IPS-NIHi7 (cell line): ENCODE results near the gene AGBL4.

ENCODE experiments used
- DNase-seq: peaks from one replicate; pipeline ENCODE4 v3.0.0; 2012; ENCODE audit warnings: mixed read lengths; ENCODE audit errors: extremely low spot score

The AGBL4 gene

DNA sequence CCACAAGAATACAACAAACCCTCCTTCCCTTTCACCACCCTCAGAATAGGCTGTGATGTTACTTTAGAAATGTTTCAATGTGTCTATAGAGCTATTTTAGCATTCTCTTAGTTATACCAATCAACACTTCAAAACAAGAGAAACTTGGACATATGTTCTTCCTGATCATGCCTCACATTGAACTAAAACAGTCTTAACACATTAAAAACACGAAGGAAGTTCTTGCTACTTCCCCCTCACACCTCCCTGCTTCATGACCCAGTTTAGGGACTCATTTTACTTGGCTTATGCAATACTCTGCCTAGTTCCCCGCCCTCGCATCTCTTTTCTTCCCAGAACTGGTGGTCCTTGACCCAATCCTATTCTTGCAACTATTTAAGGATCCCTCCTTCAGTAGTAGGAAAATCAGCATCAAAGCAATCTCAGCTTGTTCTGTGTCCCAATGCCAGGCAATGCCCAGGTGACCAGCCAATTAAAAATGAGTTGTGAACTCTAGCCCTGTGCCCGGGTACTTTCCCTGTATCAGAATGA is 838.2 kb downstream of the AGBL4 start:
- no peak for DNase-seq

DNA sequence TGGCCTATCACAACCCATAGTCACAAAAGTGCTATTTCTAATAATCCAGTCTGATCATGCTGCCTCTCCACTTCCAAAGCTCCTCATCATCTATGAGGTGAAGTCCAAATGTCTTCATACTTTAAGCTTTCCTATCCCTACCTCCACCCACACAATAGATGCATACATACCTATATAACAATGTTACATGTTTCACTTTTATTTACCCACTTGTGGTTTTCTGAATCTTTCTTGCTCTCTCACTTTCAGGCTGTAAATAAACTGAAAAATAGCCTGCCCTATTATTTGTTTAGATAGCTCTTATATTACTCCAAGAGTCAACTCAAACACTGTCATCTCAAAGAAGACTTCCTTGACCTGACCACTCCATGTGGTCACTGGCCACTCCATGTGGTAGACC is 840.3 kb downstream of the AGBL4 start:
- no peak for DNase-seq

DNA sequence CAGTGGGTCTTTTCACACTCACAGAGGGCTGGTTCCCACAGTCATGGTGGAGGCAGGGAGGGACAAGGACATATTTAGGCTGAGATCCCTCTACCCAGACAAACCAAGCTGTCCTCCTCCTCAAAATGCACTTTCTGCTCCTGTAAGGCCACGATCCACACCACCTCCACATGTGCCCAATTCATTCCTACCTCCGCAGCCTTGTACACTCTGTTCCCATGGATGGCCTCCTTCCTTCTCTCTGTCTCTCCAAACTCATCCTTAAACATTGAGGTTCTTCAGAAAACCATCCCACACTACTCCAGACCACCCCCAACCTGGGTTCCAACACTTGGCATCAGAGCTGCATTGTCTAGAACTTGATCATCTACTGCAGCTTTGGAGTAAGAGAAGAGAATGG is 842.7 kb downstream of the AGBL4 start:
- no peak for DNase-seq

DNA sequence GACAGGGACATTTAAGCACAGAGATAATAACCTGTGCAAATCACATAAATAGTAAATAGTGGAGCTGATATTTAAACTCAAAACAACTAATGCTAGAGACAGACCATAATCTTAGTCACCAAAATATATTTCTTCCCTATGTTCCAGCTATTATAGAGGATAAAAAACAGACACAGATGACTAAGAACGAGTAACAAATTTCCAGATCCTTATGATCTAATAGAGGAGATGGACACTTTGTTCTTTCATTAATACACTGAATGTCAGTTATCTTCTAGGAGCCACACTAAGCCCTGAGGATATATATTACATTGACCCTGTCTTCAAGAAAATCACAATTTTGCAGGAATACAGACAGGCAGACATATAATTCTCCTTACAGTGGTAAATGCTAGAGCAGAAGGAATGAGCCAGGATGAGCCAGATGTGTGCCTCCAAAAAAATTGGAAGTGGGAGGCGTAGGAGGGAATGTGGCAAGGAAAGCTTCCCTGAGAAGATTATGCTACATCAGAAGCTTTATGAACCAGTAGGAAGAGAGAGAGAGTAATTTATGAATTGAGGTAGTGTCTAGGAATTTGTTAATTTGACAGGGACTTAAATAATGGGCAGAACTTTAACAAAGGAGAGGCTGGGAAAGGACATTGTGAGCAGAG is 851.7 kb downstream of the AGBL4 start:
- DNase-seq = no peak

DNA sequence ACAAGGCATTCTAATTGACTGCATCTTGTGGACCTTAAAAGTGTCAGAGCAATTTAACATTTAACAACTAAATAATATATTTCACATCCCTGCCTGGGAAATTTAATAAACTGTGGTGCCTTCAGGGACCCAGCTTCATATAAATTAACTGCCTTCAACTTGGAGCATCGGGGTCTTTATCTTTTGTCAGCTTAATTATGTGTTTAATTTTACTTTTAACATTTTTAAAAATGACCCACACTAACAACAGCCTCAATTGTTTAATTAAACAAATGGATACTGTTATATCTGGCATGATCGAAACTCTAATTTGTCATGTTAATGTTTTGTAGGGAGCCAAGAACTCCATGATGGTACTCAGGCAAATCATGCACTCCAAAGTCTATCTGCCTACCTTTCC is 857.7 kb downstream of the AGBL4 start:
- DNase-seq = no peak

DNA sequence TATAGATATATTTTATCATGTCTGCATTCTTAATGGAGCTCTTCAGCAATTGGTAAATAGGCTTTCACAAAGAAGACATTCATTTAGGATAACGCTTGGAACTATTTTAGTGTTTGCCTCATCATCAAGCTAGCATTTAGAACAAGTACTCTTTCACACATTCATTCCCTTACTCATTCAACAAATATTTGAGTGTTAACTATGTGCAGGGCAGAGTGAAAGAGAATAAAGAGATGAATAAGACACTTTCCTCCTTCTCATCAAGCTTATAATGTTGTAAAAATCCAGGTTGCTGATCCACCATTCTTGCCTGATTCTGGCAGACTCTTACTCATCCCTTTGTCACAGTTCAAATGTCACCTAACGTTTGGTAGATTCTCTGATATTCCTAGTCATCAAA is 860.7 kb downstream of the AGBL4 start:
- no peak for DNase-seq

DNA sequence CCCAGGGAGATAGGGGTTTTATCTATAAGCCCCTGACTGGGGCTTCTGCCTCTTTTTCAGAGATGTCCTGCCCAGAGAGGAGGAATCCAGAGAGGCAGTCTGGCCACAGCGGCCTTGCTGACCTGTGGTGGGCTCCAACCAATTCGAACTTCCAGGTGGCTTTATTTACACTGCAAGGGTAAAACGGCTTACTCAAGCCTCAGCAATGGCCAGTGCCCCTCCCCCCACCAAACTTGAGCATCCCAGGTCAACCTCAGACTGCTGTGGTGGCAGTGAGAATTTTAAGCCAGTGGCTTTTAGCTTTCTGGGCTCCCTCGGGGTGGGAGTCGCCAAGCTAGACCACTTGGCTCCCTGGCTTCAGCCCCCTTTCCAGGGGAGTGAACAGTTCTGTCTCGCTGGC is 863.1 kb downstream of the AGBL4 start:
- no peak for DNase-seq

DNA sequence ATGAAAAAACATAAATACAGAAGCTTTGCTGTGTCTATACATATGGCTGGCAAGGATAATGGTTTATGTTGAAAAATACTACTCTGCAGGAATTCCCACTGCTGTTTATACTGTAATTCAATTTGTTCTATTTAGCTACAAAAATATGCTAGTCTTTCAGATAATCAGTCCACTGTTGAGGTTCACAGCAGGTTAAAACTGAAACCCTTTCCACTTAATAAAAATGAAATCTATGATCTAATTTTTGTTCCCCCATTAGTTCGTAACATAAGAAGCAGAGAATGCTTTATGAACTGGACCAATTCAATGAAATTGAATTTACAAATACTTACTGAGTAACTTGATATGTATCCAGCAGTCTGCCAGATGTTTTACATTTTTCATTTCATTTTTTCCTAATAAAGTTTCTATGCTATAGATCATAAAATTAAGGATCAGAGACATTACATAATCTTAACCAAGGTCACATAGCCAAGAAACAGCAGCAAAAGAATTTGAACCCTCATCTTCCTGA is 887.0 kb downstream of the AGBL4 start:
- DNase-seq = no peak

DNA sequence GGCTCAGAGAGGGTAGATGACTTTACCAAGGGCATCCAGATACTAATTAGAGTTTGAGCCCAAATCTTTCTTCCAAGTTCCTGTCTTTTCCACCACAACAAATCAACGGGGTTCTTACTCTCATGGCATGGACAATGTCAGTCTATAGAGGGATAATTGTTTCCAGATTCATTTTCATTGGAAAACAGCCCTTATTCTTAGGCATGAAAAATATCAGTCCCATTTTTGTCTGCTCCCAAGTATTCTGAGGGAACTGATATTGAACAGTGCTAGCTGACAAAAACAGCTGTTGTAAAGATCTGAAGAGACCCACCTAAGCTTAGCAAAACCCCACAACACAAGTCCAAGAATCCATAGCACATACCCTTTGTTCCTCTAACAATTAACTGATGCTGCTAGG is 898.0 kb downstream of the AGBL4 start:
- DNase-seq = no peak

DNA sequence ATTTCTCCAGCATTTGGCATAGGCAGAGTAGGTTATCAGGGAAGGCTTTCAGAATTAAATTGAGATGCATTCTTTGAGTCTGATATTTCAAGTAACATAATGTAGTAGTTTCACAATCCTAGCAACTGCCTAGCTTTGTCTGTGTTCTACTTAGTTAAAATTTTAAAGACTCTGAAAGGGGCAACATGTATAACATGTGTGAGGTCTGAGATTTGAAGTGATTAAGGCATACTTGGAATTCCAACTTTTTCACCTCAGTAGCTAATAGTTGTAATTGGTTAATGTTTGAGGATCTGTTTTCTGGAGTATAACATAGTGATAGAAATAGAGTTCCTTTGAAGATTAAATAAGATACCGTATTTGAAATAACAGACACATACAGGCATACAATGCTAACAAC is 911.8 kb downstream of the AGBL4 start:
- no peak for DNase-seq

DNA sequence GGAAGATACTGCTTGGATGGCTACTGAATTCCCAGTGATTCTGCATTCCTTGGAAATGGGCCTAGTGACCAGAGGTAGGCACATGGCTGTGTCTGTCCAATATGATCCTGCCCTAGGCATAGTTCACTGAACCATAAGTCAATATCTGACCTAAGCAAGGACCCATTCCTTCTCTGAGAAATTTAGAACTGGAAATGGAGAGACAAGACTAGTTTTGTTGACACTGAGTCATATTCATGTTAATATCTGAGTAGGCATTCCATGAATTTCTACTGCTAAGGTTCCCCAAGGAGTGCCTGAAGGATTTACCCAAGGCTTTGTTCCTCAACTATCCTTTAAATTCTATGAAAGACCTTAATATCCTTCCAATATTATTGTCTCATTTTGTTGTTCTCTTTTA is 917.3 kb downstream of the AGBL4 start:
- DNase-seq = no peak

DNA sequence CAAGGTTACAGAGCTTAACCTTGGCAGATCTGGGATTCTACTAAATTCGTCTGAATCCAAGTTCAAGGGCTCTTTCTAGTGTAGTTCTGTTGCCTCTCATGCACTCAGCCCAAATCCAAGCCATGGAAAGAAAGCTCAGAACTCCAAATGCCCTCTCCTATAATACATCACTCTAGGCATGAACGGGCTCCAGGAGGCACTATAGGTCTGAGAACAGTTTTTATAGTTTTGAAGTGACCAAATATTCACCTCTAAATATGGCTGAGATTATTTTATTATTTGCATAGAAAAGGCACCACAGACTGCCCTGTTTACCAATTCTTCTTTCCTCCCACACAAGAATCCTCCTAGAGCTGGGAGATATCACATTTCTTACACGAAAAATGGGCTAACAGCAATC is 919.2 kb downstream of the AGBL4 start:
- DNase-seq = no peak

DNA sequence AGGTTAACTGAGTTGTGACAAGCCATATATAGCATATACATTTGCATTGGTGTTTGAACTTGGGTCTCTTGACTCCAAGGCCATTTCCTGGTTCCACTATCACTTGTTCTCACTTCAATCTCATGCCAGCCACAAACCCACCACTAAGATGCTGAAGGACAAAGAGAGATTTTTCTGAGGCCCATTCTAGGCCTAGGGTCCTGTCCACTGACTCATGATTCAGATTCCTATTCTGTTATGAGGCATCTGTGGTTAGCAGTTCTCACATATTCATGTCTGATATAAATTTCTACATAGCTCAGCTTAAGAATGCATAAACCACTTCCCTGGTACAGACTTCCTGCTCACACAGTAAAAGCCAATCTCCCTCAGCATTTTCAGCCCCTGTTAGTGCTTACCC is 921.0 kb downstream of the AGBL4 start:
- DNase-seq = no peak

DNA sequence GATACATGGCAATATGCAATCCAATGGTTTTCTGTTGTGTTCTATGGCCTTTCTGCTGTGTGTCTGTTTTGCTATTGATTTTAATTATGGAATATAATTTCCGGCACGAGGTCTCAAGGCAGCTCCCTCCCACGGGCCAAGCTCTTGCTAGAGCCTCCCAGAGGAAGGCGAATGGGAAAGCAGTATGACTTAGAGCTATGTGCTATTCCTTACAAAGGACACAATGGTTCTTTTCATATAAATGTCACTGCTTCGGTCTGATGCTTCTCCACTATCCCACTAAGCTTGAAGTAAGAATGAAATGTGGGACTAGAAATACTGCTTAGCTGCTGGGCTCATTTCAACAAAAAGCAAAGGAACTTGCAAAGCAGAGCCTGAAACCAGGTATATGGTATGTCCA is 924.9 kb downstream of the AGBL4 start:
- no peak for DNase-seq

DNA sequence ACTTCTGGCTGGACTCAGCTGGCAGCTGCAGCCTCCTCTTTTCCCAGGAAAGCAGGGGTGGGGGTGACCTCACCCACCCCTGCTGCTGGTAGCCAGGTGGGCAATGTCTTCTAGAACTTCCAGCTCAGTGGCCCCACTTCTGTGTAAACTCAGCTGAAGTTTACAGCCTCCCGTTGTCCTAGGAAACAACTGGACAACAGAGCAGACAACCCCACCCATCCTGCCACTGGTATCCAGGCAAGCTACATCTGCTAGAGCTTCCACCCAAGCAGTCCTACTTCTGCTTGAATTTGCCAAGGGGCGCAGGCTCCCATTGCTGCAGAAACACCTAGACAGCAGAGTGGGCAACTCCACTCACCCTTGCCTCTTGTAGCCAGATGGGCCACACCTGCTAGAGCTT is 937.4 kb downstream of the AGBL4 start:
- DNase-seq = no peak

DNA sequence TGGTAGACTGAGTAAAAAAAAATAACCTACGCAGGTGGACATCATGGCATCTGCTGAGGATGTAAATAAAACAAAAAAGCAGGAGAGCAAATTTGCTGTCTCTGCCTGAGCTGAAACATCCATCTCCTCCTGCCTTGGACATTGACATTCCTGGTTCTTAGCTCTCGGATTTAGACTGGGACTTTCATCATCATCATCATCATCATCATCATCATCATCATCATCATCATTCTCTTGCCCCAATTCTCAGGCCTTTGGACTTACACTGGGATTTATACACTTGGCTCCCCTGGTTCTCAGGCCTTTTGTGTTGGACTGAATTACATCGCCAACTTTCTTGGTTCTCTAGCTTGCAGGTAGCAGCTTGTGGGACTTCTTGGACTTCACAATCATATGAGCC is 938.7 kb downstream of the AGBL4 start:
- no peak for DNase-seq

DNA sequence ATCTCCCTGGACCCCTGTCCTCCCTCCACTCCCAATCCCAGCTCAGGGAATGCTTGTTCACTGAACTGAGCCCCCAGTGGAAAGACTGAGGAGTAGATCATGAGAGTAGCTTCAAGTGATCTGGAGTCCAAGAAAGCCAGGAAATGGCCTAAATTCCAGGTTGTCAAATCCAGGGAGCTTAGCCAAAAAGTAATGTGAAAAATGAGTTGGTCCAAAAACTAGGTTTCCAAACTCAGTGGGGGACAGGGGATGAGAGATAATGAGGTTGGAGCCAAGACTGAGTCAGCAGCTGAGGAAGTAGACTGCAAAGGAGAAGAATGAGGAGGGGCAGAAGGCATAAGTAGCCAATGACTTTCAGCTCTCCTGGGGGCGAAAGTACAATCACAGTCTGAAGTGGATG is 963.0 kb downstream of the AGBL4 start:
- no peak for DNase-seq

DNA sequence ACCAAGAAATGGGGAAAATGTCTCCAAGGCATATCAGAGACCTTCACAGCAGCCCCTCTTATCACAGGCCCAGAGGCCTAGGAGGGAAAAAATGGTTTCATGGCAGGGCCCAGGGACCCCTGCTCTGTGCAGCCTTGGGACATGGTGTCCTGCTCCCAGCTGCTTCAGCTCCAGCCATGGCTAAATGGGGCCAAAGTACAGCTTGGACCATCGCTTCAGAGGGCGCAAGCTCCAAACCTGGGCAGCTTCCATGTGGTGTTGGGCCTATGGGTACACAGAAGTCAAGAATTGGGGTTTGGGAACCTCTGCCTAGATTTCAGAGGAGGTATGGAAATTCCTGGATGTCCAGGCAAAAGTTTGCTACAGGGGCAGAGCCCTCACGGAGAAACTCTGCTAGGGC is 964.7 kb downstream of the AGBL4 start:
- DNase-seq = no peak

DNA sequence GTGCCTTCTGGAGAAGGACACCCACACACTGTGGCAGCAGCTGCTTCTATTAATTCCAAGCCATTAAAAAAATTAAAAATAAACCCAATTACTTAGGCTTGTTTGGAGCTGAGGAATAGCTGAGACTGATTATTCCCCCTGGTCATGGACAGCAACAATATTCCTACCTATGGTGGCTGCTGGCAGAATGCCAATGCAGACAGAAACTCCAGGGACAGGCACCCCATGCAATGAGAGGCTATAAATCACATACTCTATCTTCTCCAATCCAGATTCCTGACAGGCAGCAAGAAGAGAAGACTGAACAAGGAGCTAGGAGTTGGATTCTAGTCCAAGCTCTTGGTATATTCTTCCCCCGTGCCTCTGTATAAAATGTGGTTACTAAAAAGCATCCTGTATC is 971.7 kb downstream of the AGBL4 start:
- DNase-seq = no peak

DNA sequence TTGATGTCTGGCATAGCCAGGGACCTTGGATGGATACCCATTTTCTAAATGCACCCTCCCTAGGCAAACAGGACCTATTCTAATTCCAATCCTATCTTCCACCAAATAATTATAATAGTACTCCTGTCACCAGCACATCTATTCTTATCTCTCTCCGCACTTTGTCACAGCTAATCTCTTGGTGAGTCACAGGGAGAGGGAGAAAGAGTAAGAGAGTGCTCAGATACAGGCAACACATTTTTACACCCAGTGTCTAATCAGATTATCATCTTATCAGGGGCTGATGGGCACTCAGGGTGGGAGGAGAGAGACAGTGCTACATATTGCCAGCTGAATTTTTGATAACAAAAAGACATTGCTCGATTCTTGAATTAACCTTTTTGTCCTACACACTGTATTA is 972.1 kb downstream of the AGBL4 start:
- DNase-seq = no peak

DNA sequence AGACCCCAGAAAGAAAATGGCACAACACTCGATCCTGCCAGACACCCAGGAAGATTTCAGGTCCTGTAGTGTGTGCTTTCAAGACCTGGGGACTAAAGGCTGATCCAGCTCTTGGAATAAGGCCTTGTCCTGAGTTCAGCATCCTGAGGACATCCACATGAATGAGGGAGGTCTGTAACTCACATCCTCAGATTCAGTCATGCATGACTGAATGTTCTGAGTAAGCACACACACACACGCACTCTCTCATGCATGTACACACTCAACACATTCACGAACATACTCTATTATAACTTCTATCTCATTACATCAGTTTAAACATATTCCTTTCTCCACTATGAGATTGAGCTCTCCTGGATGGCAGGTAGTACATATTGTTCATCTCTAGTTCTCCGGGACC is 973.7 kb downstream of the AGBL4 start:
- DNase-seq = no peak

DNA sequence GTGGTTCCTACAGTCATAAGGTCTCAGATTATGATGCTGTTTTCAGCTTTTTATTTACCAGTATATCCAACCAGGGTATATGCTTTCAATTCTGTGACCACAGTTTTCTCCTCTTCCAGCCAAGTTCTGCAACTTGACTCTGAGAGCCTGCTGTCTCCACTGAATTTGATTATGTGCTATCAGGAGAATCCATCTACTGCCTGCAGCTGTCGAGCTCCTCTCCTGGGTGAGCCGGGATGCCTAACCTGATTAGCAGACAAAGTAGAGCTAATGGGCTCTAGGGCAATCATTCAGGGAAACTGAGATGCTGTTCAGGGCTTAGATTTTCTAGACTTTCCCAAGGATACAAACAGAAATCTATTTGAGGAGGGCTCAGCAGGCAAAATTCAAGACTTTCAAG is 975.6 kb downstream of the AGBL4 start:
- DNase-seq = peak; percentile 11

DNA sequence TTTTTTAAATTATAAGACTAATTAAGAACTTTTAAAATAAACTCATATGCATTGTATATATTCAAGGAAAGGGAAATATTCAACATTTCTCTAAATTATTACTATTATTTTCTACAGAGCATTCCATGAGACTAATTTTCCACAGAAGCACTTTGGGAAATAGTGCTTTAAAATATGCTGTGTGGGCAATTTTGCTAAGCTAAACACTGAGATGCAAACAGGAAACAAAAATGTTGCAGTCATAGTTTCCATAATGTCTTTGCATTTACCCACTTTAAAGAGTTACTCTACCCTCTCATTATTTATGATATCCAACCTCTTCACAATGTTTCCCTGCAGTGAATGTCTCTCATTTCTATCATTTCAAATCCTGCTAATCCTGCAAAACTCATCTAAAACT is 977.4 kb downstream of the AGBL4 start:
- DNase-seq = no peak

DNA sequence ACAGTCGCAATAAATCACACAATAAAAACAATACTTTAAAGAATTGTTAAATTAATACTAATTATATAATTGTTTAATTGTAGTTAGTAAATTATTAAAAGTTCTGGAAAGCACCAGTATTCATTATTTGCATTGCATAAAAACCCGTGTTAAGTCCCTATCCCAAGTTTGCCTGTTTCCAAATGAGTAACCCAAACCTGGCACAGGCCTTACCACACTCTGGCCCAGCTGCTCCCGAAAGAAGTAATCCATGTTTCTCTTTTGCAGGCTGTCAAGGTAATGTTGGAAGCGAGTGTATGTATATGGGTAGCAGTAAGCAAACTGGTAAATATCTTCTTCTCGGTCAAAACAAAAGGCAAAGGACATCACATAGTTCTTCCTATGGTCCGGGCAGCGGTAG is 978.4 kb downstream of the AGBL4 start:
- no peak for DNase-seq
